NCI-H345 treated with DMSO at 0.1 percent for 48 hours (cell line): Measurements from ENCODE around the gene ZNF846.
A peak's percentile ranks its signal among the peaks of the same experiment; 100 is the strongest.
"Not testable (repeated sequence)": the region's sequence is repeated elsewhere in the genome, so short reads cannot be mapped to it uniquely, and the experiment has no call there.

Experiments
- DNase-seq: peaks from one replicate; lab custom pipeline; 2025; ENCODE audit not compliant: unreplicated experiment; lab: John Stamatoyannopoulos, UW

ZNF846 gene

DNA sequence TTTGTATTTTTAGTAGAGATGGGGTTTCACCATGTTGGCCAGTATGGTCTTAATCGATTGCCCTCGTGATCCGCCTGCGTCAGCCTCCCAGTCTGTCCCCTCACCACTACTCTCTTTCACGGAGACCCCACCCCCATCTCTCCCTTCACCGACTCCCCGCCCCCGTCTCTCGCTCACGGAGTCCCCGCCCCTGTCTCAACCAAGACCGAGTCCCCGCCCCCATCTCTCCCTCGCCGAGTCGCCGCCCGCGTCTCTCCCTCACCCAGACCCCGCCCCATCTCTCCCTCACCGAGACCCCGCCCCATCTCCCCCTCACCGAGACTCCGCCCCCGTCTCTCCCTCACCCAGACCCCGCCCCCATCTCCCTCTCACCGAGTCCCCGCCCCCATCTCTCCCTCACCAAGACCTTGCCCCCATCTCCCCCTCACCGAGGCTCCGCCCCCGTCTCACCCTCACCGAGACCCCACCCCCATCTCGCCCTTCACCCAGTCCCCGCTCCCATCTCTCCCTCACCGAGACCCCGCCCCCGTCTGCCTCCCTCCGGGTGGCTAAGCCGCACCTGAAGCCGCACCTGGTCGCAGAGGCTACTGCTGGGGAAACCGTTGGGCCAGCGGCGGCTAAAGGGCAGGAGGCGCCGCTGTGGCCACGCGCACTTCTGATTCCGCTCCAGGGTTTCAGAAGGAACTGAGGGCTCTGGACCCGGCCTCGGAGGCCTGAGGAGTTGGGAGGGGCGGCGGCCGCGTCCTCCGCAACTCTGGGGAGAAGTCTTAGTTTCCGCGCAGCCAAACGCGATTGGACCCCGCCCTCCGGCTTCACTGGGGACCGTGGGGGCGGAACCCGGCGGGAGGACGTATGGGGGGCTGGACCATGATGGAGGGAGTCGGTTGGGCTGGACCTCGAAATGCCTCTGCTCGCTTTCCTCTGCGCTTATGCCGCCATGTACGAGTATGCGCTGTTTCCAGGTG is 17.1 kb upstream of the ZNF846 start:
- DNase-seq, result peak; percentile 88

DNA sequence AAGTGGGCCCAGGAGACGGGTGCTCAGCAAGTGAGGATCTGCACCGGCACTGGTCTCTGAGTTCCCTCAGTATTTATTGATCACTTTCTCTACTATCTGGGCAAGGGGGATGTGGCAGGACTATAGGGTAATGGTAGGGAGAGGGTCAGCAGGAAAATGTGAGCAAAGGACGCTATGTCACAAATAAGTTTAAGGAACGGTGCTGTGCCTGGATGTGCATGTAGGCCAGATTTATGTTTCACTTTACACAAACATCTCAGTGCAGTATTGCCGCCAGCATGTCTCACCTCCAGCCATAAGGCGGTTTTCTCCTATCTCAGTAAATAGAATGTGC is 15.6 kb upstream of the ZNF846 start:
- not testable (repeated sequence) for DNase-seq

DNA sequence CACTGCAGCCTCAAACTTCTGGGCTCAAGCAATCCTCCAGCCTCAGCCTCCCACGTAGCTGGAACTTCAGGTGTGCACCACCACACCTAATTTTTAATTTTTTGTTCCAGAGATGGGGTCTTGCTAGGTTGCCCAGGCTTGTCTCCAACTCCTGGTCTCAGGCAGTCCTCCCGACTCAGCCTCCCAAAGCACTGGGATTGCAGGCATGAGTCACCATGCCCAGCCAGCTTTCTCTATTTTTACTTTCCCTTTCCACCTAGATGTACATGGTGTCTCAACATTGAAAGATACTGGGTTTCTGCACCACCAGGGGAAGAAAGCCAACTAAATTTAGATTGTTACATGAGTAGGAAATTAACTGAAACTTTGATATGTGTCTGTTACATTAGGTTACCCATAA is 13.8 kb upstream of the ZNF846 start:
- DNase-seq, result no peak

DNA sequence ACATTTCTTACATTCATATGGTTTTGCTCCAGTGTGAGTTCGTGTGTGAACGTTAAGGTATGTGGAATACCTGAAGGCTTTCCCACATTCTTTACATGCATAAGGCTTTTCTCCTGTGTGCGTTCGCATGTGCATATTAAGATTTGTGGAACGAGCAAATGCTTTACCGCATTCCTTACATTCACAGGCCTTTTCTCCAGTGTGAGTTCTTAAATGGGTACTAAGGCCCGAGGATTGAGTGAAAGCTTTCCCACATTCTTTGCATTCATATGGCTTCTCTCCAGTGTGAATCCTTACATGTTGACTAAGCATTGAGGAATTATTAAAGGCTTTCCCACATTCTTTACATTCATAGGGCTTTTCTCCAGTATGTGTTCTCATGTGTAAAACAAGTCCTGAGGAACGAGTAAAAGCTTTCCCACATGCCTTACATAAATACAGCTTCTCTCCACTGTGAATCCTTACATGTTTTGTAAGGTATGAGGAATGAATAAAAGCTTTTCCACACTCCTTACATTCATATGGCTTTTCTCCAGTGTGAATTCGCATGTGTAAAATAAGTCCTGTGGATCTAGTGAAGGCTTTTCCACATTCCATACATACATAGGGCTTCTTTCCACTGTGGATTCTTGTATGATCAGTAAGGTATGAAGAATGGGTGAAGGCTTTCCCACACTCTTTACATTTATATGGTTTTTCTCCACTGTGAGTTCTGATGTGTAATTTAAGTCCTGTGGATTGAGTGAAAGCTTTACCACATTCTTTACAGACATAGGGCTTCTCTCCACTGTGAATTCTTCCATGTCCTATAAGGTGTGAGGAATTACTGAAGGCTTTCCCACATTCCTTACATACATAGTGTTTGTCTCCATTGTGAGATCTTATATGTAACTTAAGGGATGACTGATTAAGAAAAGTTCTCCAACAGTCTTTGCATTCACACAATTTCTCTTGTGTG is 10.7 kb downstream of the ZNF846 start:
- no peak for DNase-seq

DNA sequence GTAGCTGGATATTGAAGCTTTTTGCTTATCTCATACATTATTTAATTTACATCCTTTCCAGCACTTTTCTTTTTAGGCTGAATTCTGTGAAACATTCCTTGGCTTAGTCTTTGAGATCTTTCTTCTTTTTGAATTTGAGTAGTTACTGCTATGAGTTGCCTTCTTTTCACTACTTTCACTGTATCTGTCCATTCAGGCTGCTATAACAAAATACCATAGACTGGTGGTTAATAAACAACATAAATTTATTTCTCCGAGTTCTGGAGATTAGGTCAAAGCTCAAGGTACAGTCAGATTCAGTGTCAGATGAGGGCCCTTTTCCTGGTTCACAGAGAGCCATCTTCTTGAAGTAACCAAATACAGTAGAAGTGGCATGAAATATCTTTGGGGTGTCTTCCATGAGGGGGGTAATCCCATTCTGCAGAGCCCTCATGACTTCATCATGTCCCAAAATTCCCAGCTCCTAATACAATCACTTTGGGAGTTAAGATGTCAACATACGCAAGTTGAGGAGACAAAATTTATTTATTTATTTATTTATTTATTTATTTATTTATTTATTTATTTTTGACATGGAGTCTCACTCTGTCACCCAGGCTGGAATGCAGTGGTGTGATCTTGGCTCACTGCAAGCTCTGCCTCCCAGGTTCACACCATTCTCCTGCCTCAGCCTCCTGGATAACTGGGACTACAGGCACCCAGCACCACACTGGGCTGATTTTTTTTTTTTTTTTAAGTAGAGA is 15.7 kb downstream of the ZNF846 start:
- DNase-seq, result no peak

DNA sequence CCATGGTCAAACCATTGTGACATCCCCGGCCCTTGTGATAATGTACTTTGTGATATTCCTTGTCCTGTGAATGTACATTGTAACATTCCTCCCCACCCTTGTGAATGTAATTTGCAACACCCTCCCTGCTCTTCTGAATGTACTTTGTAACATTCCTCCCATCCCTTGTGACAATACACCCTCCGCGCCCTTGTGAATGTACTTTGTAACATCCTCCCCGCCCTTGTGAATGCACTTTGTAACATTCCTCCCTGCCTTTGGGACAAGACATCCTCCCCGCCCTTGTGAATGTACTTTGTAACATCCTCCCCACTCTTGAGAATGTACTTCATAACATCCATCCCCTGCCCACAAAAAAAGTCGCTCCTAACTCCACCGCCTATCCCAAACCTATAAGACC is 17.1 kb downstream of the ZNF846 start:
- no peak for DNase-seq

DNA sequence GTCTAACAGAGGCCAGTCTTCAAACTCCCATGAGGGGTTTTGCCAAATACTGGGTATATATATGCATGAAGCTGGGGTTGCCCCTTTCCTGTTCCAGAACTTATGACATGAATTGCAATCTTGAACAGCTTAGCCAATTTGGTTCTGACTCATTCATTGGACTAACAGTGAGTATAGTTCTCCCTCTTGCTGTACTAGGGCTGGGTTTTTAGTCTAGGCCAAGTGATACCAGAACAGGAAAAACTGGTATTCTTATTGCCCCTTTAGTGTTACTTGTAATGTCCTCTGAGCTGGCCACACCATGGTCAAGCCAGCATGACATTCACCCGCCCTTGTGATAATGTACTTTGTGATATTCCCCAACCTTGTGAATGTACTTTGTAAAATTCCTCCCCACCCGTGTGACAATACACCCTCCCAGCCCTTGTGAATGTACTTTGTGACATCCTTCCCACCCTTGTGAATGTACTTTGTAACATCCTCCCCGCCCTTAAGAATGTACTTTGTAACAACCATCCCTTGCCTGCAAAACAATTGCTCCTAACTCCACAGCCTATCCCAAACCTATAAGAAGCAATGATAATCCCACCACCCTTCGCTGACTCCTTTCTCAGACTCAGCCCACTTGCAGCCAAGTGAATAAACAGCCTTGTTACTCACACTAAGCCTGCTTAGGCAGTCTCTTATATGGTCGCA is 26.9 kb downstream of the ZNF846 start:
- DNase-seq, result no peak

DNA sequence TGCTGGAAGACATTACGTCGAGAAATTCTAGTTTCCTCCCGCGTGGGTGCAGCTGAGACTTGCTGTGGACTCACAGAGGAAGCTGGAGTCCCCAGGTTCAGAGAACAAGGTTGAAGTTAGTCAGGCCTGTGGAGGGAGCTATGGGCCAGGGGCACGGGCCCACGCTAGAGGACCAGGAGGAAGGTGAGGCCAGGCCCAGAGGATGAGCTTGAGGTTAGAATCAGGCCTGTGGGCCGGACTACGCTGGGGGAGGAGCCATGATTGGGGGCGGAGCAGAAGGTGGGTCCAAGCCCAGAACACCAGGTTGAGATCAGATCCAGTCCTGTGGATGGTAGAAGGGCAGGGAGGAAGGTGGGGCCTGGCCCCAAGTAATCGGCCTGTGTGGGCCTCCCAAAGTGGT is 32.6 kb downstream of the ZNF846 start:
- no peak for DNase-seq

DNA sequence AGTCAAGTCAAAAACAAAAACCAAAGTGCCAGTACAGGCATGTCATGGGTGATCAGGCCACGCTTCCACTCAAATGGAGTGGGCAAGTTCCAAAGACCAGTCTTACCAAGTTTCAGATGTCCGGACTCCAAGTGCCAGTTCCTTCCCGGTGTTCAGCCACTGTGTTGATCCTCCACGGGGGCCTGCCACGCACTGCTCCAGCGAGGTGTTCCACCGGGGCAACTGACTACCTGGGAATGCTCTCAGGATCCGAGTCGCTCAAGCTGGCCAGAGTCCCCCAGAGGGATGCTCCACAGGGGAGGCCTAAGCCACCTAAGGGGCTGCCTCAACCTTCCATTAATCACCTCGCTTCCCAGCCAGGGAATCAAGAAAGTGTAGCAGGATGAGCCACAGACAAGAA is 38.5 kb downstream of the ZNF846 start:
- not testable (repeated sequence) for DNase-seq

DNA sequence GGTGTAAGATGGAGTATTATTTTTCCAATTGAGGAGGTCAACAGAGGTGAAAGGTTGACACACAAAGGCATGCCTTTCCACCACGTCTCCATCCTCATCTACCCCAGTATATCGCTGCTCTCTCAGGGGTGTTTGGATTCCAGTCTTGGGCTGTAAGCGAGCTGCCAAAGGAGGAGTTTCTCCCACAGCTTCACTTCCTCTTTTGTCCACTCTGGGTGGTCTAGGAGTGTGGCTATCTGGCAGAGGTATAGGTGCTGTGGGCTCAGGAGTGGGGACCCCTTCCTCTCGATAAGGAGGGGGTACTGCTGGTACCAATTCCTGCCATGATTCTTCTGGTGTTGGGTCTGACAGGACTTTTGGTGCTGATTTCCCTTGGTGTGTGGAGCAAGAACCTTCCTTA is 39.4 kb downstream of the ZNF846 start:
- DNase-seq, result no peak

DNA sequence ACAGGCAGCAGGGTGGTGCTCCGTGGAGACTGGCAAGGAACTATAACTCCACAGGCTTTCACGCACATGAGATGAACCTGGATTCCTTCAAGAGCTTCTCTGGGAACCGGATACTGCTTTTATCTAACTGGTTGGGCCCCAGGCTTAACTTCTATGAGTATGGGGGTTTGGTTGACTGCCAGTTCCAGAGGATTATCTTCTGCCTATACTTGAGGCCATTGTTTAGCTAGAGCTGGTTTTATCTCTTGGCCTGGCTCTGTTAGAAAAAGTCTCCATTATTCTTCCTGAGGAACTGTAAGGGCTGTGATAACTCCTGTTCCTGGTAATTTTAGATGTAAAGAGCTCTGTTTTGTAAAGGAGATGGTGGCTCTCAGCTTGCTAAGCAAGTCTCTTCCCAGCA is 40.9 kb downstream of the ZNF846 start:
- no peak for DNase-seq

DNA sequence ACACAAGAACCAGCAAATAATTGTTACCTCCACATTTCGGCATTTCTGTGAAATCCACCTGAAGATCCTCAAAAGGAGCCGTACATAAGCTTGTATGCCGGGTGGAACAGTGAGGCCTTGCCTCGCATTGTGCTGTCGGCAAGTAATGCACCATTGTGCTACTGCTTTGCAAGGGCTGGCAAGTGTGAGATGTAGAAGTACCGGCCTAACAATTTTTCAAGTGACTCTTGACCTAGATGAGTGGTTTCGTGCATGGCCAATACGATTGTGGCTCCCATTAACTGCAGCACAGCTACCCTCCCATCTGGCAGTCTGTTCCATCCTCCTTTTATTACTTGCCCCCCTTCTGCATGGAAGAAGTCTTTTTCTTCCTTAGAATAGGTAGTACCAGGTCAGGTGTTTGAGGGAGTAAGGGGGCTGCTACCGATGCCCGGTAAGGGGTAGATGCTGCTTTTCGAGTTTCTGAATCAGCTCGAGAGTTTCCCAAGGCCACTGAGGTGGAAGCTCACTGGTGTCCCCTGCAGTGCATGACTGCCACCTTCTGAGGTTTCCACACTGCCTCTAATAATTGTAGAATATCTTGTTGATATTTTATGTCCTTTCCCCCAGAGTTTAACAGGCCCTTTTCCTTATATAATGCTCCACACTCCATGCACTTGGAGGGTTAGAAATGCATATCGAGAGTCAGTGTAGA is 42.9 kb downstream of the ZNF846 start:
- DNase-seq, result not testable (repeated sequence)

DNA sequence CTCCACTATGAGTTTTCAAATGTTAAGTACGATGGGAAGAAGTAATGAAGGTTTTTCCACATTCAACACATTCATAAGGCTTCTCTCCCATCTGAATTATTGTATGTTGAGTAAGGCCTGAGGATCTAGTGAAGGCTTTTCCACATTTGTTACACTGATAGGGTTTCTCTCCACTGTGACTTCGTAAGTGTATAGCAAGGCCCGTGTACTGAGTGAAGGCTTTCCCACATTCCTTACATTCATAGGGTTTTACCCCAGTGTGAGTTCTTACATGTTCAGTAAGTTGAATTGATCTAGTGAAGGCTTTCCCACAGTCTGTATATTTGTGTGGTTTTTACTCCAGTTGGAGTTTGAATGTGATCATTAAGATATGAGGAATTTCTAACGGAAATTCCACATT is 44.4 kb downstream of the ZNF846 start:
- no peak for DNase-seq

DNA sequence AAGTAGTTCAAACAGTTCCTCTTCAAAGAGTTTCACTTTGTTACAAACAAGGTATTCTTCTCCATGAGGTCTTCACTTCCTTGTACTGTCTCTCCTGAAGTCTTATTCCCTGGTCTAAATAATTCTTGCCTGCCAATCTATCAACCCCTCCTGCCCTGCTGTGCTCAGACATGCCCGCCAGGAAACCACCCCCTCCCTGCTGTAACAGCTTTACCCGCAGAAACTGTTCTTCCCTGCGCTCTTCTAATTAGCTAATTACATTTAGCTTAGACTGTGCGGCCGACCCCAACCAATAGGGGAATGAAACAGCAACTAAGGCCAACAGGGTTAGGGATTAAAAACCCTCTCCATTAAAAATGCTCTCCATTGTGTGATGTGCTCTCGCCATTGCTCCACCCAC is 46.7 kb downstream of the ZNF846 start:
- DNase-seq, result no peak

DNA sequence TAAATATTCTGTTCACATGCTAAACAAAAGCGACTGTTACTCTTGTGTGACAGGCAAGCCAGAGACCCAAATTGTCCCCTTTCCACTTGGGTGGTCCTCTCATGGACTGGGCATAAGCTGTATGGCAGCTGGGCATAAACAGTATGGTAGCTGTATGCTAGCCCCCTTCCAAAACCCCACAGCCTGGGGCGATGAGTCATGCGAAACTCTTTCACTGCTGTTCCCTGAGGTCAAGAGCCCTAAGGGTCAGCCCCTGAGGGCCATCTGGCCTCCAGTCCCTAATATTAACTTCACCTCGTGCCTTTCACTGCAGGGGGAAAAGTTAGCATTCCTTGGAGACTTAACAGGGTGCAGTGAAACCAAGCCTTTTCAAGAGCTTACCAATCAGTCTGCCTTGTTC is 48.0 kb downstream of the ZNF846 start:
- no peak for DNase-seq

DNA sequence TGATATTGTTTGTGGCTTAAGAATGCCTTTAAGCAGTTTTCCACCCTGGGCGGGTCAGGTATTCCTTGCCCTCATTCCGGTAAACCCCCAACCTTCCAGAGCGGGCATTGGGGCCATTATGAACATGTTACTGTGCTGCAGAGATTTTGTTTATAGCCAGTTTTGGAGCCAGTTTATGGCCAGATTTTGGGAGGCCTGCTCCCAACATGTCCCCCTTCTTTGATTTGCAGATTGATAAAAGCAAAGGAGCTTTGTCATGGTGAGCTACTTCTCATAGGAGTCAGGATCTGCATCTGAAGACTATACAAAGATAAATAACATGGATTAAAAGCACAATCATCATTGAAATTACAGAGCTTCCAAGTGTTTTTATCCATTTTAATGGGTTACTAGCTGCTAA is 56.7 kb downstream of the ZNF846 start:
- no peak for DNase-seq

DNA sequence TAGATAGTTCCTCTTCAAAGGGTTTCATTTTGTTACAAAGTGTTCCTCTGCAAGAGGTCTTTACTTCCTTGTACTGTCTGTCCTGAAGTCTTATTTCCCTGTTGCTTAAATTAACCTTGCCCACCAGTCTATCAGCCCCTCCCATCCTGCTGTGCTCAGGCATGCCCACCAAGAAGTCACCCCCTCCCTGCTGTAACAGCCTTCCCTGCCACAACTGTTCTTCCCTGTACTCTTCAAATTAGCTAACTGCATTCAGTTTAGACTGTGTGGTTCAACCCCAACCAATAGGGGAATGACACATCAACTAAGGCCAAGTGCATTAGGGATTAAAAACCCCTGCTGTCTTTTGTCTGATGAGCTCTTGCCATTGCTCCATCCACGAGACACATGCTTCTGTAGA is 59.2 kb downstream of the ZNF846 start:
- no peak for DNase-seq

DNA sequence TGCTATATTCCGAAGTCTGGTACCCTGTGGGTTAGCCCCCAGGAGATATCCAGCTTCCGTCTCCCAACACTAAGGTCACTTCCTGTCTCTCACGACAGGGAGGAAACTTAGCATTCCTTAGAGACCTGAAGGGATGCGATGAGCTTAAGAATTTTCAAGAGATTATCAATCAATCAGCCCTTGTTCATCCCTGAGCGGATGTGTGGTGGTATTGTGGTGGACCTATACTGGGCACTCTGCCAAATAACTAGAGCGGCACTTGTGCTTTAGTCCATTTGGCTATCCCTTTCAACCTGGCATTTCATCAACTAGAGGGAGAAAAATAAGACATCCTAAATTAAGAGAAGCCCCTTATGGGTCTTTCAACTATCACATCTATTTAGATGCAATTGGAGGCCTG is 62.7 kb downstream of the ZNF846 start:
- no peak for DNase-seq

DNA sequence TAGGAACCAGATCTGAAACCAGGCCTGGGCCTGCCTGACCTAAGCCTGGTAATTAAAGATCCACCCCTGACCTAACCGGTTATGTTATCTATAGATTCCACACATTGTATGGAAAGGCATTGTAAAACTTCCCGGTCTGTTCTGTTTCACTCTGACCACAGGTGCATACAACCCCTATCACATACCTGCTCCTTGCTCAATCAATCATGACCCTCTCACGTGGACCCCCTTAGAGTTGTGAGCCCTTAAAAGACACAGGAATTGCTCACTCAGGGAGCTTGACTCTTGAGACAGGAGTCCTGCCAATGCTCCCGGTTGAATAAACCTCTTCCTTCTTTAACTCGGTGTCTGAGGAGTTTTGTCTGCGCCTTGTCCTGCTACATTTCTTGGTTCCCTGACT is 66.4 kb downstream of the ZNF846 start:
- DNase-seq, result no peak
